ENCODE results near the gene MAGT1.
"Not testable (repeated sequence)": the region's sequence is repeated elsewhere in the genome, so short reads cannot be mapped to it uniquely, and the experiment has no call there.

Gene MAGT1

DNA sequence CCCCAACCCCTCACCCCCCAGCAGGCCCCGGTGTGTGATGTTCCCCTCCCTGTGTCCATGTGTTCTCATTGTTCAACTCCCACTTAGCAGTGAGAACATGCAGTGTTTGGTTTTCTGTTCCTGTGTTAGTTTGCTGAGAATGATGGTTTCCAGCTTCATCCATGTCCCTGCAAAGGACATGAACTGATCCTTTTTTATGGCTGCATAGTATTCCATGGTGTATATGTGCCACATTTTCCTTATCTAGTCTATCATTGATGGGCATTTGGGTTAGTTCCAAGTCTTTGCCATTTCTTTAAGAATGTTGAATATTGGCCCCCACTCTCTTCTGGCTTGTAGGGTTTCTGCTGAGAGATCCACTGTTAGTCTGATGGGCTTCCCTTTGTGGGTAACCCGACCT lies 73.2 kb downstream of the MAGT1 start:
- FAIRE-seq = not testable (repeated sequence)

DNA sequence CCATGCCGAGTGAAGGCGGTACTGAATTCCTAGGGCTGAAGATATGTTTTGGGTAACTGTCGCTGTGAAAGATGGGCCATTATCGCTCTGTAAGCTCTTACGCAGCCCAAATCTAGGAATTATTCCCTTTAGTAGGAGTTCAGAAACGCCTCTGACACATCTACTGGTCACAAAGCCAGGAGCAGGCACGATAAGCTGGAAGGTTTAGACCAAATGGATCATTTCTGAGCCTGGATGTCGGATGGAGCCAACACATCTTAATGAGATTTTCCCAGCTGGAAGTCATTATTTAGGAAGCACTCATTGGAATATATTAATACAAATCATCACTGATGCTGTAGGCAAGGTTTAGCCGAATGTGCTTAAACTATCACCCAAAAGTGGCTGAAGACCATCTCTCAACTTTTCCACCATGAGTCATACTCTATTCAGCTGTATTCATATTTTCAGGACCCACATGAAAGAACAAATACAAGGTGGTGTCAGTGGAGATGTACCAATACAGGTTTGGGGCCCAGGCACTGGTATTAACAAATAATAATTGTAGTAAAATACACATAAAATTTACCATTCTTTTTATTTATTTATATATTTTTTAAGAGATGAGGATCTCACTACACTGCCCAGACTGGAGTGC lies 75.0 kb downstream of the MAGT1 start:
- no peak for FAIRE-seq

DNA sequence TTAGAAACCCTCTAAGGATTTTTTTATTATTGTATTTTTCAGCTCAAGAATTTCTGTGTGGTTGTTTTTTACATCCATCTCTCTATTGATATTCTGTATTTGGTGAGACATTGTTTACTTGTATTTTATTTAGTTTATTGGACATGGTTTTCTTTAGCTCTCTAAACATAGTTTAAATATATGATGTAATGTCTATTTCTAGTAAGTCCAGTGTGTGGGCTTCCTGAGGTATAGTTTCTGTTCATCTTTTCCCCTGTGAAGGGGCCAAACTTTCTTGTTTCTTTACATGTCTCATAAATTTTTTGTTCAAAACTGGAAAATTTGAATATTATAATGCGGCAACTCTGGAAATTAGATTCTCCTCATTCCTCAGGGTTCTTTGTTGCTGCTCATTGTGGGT lies 81.0 kb downstream of the MAGT1 start:
- FAIRE-seq = no peak

- FAIRE-seq = no peak
Observed at GRCh38 chrX:77802201-77802600, 93.0 kb downstream of the MAGT1 start.

GRCh38 chrX:77795124-77795523 lies 100.1 kb downstream of the MAGT1 start:
- no peak for FAIRE-seq

GRCh38 chrX:77793946-77794345 lies 101.3 kb downstream of the MAGT1 start:
- no peak for FAIRE-seq

- peak; percentile 98 for FAIRE-seq
Observed at GRCh38 chrX:77788050-77788449, 107.2 kb downstream of the MAGT1 start.

- FAIRE-seq = no peak
Observed at GRCh38 chrX:77786365-77786680, 108.9 kb downstream of the MAGT1 start.

GRCh38 chrX:77785486-77786364 lies 109.5 kb downstream of the MAGT1 start, which contains the start of gene ATRX:
ATRX (minus strand) TSS chrX:77786216; CDS start chrX:77786001, 215 bp downstream.
- FAIRE-seq = peak; percentile 60

GRCh38 chrX:77779695-77780094 lies 115.5 kb downstream of the MAGT1 start:
- FAIRE-seq = no peak

DNA sequence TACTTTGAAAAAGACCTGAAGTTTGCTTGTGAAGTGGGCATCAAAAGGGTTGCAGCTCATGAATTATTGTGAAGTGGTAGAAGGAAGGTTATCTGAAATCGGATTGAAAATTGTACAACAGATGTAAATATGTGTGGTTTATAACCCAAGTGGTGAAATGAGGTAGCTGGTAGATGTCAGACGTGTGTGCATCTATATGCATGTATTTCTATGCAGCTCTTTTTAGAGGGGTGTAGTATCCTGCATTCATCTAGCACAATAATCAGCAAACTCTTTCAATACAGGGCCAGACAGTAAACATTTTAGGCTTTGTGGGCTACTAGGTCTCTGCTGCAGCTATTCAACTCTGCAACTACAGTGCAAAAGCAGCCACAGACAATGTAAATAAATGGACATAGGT lies 118.6 kb downstream of the MAGT1 start:
- no peak for FAIRE-seq

All from A204.1 (cell line).